A673 (cell line): ENCODE measurements around the gene SLC26A8. TPM values are rescaled to one million over a fixed set of nuclear protein-coding genes. Genes with fewer than 3 reads are reported as not detected.

Experiments used
- BruUV-seq: library from RNA; stranded (reverse); fragments of 400-500 nt; replicated peaks from 2 replicates; lab custom pipeline; 2021; lab: Mats Ljungman, UMichigan
- CTCF ChIA-PET: fragments of 300-600 bp; sonication (Branson Sonifier 250); formaldehyde crosslinking; loops from one replicate; lab custom pipeline; 2022; ENCODE audit warnings: antibody characterized with exemption; lab: Charles Lee
- POLR2A ChIA-PET: fragments of 300-600 bp; sonication (Branson Sonifier 250); formaldehyde crosslinking; loops from one replicate; lab custom pipeline; 2022; ENCODE audit warnings: antibody characterized with exemption; ENCODE audit not compliant: low non-redundant PET; lab: Charles Lee
- DNase-seq: peaks from one replicate; pipeline ENCODE4 v3.0.0-alpha.2; 2015; ENCODE audit warnings: low spot score
- H3K27ac ChIP-seq: fragments of 200-600 bp; sonication (generic); 2 replicates; pipeline ENCODE4 v1.5.1; 2016; ENCODE audit warnings: mixed run types, low read depth, mild to moderate bottlenecking, mixed read lengths, antibody characterized with exemption, low read length; ENCODE audit not compliant: poor library complexity, severe bottlenecking
- H3K27me3 ChIP-seq: fragments of 200-600 bp; sonication (generic); replicated peaks from 2 replicates; pipeline ENCODE4 v1.6.1; 2017; ENCODE audit warnings: mixed run types, low read depth, mild to moderate bottlenecking, mixed read lengths, antibody characterized with exemption, low read length; ENCODE audit not compliant: insufficient read depth, poor library complexity
- H3K36me3 ChIP-seq: fragments of 200-600 bp; sonication (generic); 2 replicates; pipeline ENCODE4 v1.6.1; 2016; ENCODE audit warnings: mixed run types, mild to moderate bottlenecking, mixed read lengths, antibody characterized with exemption, low read length; ENCODE audit not compliant: insufficient read depth, poor library complexity, severe bottlenecking
- H3K4me1 ChIP-seq: fragments of 200-600 bp; sonication (generic); 2 replicates; pipeline ENCODE4 v1.6.1; 2017; ENCODE audit warnings: mixed run types, mild to moderate bottlenecking, mixed read lengths, antibody characterized with exemption, low read length; ENCODE audit not compliant: insufficient read depth, poor library complexity, severe bottlenecking
- H3K4me3 ChIP-seq: fragments of 200-600 bp; sonication (generic); 2 replicates; pipeline ENCODE4 v1.5.1; 2016; ENCODE audit warnings: low read depth, mixed run types, mild to moderate bottlenecking, mixed read lengths, low read length; ENCODE audit not compliant: poor library complexity, severe bottlenecking
- H3K9me3 ChIP-seq: fragments of 200-600 bp; sonication (generic); 2 replicates; pipeline ENCODE4 v1.6.1; 2016; ENCODE audit warnings: mixed run types, low read depth, mild to moderate bottlenecking, mixed read lengths, antibody characterized with exemption, low read length; ENCODE audit not compliant: poor library complexity, severe bottlenecking
- EZH2 ChIP-seq: fragments of 200-600 bp; sonication (generic); IDR thresholded peaks from 2 replicates; pipeline ENCODE4 v1.6.1; 2017; ENCODE audit warnings: borderline replicate concordance, low read depth, mild to moderate bottlenecking, mixed read lengths, antibody characterized with exemption, low read length; ENCODE audit not compliant: poor library complexity, severe bottlenecking
- intact Hi-C: fragments of 100-400 bp; cut with micrococcal nuclease; formaldehyde crosslinking; loops from one replicate; pipeline ENCODE4 v1.10.0; 2022; ENCODE audit not compliant: unreplicated experiment
- total RNA-seq: library from RNA; stranded (reverse); gene quantifications from 2 replicates; pipeline ENCODE4 v1.2.3, GENCODE V29; 2021
- TF ChIP-seq, protein P1 (sequence below): fragments of 300-800, 200-600 bp; sonication (generic); conservative IDR thresholded peaks from 2 replicates; pipeline ENCODE4 v1.5.1; 2017; ENCODE audit warnings: low read depth, mild to moderate bottlenecking, antibody characterized with exemption, low read length, moderate library complexity, mixed read lengths

The SLC26A8 gene
- total RNA-seq, 1 experiment from 2014 or later = not detected

DNA sequence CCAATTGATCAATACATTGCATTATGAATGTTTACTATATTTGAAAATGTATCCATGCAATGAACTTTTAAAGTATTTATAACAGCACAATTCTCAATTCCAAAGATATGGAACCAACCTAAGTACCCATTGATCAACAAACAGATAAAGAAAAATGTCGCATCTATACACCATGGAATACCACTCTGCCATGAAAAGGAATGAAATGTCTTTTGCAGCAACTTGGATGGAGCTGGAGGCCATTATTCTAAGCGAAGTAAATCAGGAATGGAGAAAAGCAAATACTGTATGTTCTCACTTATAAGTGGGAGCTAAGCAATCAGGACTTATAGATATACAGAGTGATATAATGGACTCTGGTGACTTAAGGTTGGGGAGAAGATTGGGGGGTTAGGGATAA is 126.4 kb downstream of the SLC26A8 start:
- H3K27me3 ChIP-seq = no peaks in the 10 kb centered on the region
- no peak overlapping the region for H3K27ac ChIP-seq
- CTCF ChIA-PET = no interaction called here
- H3K9me3 ChIP-seq = no peaks in the 10 kb centered on the region
- H3K4me3 ChIP-seq = no peak overlapping the region
- BruUV-seq = no TSS peak
- TF ChIP-seq EZH2 = no peak
- TF ChIP-seq, protein P1, sequence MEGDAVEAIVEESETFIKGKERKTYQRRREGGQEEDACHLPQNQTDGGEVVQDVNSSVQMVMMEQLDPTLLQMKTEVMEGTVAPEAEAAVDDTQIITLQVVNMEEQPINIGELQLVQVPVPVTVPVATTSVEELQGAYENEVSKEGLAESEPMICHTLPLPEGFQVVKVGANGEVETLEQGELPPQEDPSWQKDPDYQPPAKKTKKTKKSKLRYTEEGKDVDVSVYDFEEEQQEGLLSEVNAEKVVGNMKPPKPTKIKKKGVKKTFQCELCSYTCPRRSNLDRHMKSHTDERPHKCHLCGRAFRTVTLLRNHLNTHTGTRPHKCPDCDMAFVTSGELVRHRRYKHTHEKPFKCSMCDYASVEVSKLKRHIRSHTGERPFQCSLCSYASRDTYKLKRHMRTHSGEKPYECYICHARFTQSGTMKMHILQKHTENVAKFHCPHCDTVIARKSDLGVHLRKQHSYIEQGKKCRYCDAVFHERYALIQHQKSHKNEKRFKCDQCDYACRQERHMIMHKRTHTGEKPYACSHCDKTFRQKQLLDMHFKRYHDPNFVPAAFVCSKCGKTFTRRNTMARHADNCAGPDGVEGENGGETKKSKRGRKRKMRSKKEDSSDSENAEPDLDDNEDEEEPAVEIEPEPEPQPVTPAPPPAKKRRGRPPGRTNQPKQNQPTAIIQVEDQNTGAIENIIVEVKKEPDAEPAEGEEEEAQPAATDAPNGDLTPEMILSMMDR = no peak
- DNase-seq = no peak
- POLR2A ChIA-PET = interaction anchor here (0.6 kb wide), 1 partner anchor 59 kb away, joined by 3 read pairs; no protein-coding TSS in a partner anchor
- H3K36me3 ChIP-seq = no peaks in the 10 kb centered on the region
- no peaks in the 10 kb centered on the region for H3K4me1 ChIP-seq
- intact Hi-C loops = no loop called here

DNA sequence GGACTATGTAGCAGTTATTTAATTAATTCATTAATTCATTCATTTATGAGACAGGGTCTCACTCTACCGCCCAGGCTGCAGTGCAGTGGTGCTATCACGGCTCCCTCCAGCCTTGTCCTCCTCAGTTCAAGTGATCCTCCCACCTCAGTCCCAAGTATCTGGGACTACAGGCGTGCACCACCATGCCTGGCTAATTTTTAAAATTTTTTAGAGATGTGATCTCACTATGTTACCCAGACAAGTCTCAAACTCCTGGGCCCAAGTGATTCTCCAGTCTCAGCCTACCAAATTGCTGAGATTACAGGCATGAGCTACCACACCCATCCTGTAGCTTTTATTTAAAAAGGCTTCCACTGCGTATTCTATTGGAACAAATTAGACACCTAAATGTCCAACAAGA is 127.0 kb downstream of the SLC26A8 start:
- POLR2A ChIA-PET = interaction anchor here (0.6 kb wide), 1 partner anchor 59 kb away, joined by 3 read pairs; no protein-coding TSS in a partner anchor
- Histone ChIP-seq H3K9me3 (no peaks in the 10 kb centered on the region), H3K4me3 (no peak overlapping the region), H3K36me3 (no peaks in the 10 kb centered on the region), H3K27ac (no peak overlapping the region), H3K27me3 (no peaks in the 10 kb centered on the region), H3K4me1 (no peaks in the 10 kb centered on the region)
- CTCF ChIA-PET = no interaction called here
- BruUV-seq = no TSS peak
- intact Hi-C loops = no loop called here
- TF ChIP-seq EZH2 = no peak
- TF ChIP-seq, protein P1 = no peak
- DNase-seq = no peak

DNA sequence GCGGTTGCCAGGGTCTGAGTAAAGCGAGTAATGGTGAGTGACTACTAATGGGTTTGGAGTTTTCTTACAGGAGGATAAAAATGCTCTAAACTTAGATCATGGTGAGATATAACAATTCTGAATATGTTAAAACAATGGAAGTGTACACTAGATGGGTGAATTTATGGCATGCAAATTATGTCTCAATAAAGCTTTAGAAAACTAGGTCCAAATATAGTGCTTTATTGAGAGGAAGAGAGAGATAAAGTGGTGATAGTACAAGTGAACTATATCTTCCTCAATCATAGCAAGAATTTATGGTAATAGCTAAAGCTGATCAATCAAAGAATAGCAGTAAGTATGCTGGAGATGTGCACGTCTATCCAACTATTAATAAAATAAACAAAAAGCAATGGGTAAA is 127.4 kb downstream of the SLC26A8 start:
- no peak for DNase-seq
- BruUV-seq = no TSS peak
- H3K27me3 ChIP-seq = no peaks in the 10 kb centered on the region
- no peaks in the 10 kb centered on the region for H3K36me3 ChIP-seq
- H3K4me3 ChIP-seq = no peak overlapping the region
- TF ChIP-seq EZH2 = no peak
- TF ChIP-seq, protein P1 = no peak
- ChIA-PET POLR2A (no interaction called here), CTCF (no interaction called here)
- no peak overlapping the region for H3K27ac ChIP-seq
- H3K9me3 ChIP-seq = no peaks in the 10 kb centered on the region
- H3K4me1 ChIP-seq = no peaks in the 10 kb centered on the region
- intact Hi-C loops = no loop called here
